Panc1 (cell line): ENCODE data around the gene CA5A. TPM values are rescaled to one million over a fixed set of nuclear protein-coding genes. Genes with fewer than 3 reads are reported as not detected.

Experiments used
- ATAC-seq: fragments of 200-7000 bp; cut with Tn5 transposase; 2 replicates; pipeline ENCODE4 v1.9.1; 2020; ENCODE audit warnings: mild to moderate bottlenecking, moderate library complexity
- BruUV-seq: library from RNA; stranded (reverse); fragments of 400-500 nt; replicated peaks from 2 replicates; lab custom pipeline; 2021; lab: Mats Ljungman, UMichigan
- CTCF ChIA-PET: fragments of 300-600 bp; sonication (Branson Sonifier 250); formaldehyde crosslinking; loops from one replicate; lab custom pipeline; 2022; ENCODE audit warnings: antibody characterized with exemption; lab: Charles Lee
- POLR2A ChIA-PET: fragments of 300-600 bp; sonication (Branson Sonifier 250); formaldehyde crosslinking; loops from one replicate; lab custom pipeline; 2022; ENCODE audit warnings: antibody characterized with exemption; lab: Charles Lee
- DNase-seq: peaks from one replicate; pipeline ENCODE4 v3.0.0-alpha.2; 2010; ENCODE audit warnings: low read depth, low spot score
- H3K27ac ChIP-seq: 2 replicates; pipeline ENCODE4 v1.5.1; 2011; ENCODE audit warnings: mild to moderate bottlenecking, low read length, inconsistent platforms
- H3K27me3 ChIP-seq: fragments of 200-500 bp; sonication (Bioruptor generic); 2 replicates; pipeline ENCODE4 v1.6.0; 2014; ENCODE audit warnings: low read length, inconsistent platforms; ENCODE audit not compliant: control insufficient read depth, insufficient read depth
- H3K36me3 ChIP-seq: fragments of 200-500 bp; sonication (Bioruptor generic); 2 replicates; pipeline ENCODE4 v1.5.1; 2014; ENCODE audit warnings: inconsistent platforms, mild to moderate bottlenecking, low read length, moderate library complexity; ENCODE audit not compliant: control insufficient read depth, insufficient read depth
- H3K4me1 ChIP-seq: 2 replicates; pipeline ENCODE4 v1.5.1; 2011; ENCODE audit warnings: inconsistent platforms, mild to moderate bottlenecking, low read length, moderate library complexity; ENCODE audit not compliant: control insufficient read depth, insufficient read depth
- H3K4me3 ChIP-seq, 2 experiments: 2 replicates each; pipeline ENCODE4 v1.5.1; 2011 to 2012; ENCODE audit warnings: low read depth in 2 of 2, low read length in 2 of 2, mild to moderate bottlenecking in 2 of 2, inconsistent platforms in 1 of 2, moderate library complexity in 1 of 2
- H3K9me3 ChIP-seq: fragments of 200-500 bp; sonication (Bioruptor generic); 2 replicates; pipeline ENCODE4 v1.5.1; 2014; ENCODE audit warnings: low read depth, mild to moderate bottlenecking, inconsistent platforms, low read length, moderate library complexity; ENCODE audit not compliant: control insufficient read depth, insufficient read depth
- POLR2AphosphoS5 ChIP-seq: IDR thresholded peaks from 2 replicates; pipeline ENCODE4 v1.6.1; 2012; ENCODE audit warnings: mild to moderate bottlenecking, low read depth, low read length, moderate library complexity
- SIN3A ChIP-seq: IDR thresholded peaks from 2 replicates; pipeline ENCODE4 v1.6.1; 2012; ENCODE audit warnings: low read depth, mild to moderate bottlenecking, low read length, moderate library complexity, borderline replicate concordance; ENCODE audit not compliant: insufficient read depth
- TCF7L2 ChIP-seq: IDR thresholded peaks from 2 replicates; pipeline ENCODE4 v1.6.1; 2011; ENCODE audit warnings: mild to moderate bottlenecking, low read depth, low read length, inconsistent platforms
- in situ Hi-C: cut with HindIII; loops from 2 replicates; pipeline ENCODE4 v1.10.0; 2016; ENCODE audit warnings: low sequenced_read_pairs, low pct_unique_long_range_greater_than_20kb
- intact Hi-C: fragments of 100-400 bp; cut with micrococcal nuclease; formaldehyde crosslinking; loops from one replicate; pipeline ENCODE4 v1.10.0; 2022; ENCODE audit not compliant: unreplicated experiment
- total RNA-seq: library from RNA; stranded (reverse); gene quantifications from one replicate; pipeline ENCODE4 v1.2.1, GENCODE V29; 2021; ENCODE audit not compliant: unreplicated experiment
- TF ChIP-seq, protein P1 (sequence below), 2 experiments: IDR thresholded peaks; 2 replicates each; pipeline ENCODE4 v1.6.1; 2011 to 2012; ENCODE audit warnings: low read depth in 2 of 2, control low read depth in 1 of 2, low read length in 1 of 2, mild to moderate bottlenecking in 1 of 2, moderate library complexity in 1 of 2; ENCODE audit not compliant: insufficient read depth in 1 of 2
- TF ChIP-seq, protein P2 (sequence below): fragments of 450-650 bp; IDR thresholded peaks from 2 replicates; pipeline ENCODE4 v1.5.1; 2017; ENCODE audit warnings: mild to moderate bottlenecking

Gene CA5A
- total RNA-seq, 1 experiment from 2014 or later: not detected

DNA sequence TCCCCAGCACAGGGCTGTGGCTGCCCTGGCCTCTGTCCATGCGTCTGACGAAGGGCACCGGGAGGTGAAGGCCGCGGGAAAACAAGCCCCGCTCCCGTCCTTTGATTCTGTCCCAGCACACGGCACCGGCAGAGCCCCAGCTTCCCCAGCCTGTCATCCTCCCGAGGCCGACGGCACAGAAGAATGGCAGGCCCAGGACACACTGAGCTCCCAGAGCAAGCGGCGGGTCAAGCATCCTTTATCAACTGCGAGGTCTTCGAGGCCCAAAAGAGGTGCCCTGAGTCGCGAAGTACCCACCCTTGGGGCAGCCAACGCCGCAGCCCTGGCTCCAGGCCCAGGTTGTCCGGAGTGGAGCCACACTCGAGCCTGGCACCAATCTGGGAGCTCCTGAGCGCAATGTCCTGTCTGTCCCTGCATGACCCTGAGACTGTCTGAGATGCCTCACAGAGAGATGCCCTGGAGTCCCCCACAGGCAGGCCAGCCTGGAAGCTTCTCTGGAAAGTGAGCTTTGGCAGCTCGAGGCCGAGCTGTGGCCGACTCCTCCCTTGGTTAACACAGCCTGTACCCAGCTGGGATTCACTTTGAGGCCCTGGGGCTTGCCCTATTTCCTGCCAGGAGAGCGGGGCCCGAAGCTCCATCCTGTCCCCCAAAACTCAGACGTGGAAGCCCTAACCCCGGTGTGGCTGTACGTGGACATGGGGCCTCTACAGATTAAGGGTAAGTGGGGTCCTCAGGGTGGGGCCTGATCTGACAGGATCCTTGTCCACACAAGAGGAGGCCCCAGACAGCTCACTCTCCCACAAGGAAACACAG is 90.3 kb downstream of the CA5A start:
- Histone ChIP-seq H3K27me3 (no peaks in the 10 kb centered on the region), H3K4me1 (peaks cover 48% of the 10 kb centered on the region), H3K9me3 (no peaks in the 10 kb centered on the region), H3K36me3 (peaks cover 2% of the 10 kb centered on the region), H3K27ac (peak overlapping the region; percentile 44; the same call in 1 of the 2 replicates), H3K4me3 (no peak overlapping the region)
- ATAC-seq (no peak), DNase-seq (no peak)
- POLR2A ChIA-PET: no interaction called here
- in situ Hi-C loops (no loop called here), intact Hi-C loops (no loop called here)
- CTCF ChIA-PET: interaction anchor here (1.1 kb wide), 1 partner anchor 67 kb away, joined by 5 read pairs; no protein-coding TSS in a partner anchor
- BruUV-seq: no TSS peak
- TF ChIP-seq, protein P1, sequence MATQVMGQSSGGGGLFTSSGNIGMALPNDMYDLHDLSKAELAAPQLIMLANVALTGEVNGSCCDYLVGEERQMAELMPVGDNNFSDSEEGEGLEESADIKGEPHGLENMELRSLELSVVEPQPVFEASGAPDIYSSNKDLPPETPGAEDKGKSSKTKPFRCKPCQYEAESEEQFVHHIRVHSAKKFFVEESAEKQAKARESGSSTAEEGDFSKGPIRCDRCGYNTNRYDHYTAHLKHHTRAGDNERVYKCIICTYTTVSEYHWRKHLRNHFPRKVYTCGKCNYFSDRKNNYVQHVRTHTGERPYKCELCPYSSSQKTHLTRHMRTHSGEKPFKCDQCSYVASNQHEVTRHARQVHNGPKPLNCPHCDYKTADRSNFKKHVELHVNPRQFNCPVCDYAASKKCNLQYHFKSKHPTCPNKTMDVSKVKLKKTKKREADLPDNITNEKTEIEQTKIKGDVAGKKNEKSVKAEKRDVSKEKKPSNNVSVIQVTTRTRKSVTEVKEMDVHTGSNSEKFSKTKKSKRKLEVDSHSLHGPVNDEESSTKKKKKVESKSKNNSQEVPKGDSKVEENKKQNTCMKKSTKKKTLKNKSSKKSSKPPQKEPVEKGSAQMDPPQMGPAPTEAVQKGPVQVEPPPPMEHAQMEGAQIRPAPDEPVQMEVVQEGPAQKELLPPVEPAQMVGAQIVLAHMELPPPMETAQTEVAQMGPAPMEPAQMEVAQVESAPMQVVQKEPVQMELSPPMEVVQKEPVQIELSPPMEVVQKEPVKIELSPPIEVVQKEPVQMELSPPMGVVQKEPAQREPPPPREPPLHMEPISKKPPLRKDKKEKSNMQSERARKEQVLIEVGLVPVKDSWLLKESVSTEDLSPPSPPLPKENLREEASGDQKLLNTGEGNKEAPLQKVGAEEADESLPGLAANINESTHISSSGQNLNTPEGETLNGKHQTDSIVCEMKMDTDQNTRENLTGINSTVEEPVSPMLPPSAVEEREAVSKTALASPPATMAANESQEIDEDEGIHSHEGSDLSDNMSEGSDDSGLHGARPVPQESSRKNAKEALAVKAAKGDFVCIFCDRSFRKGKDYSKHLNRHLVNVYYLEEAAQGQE (IDR thresholded peaks at IDR 0.05; ENCODE audit: insufficient read depth in 1 of 2, low read depth in 2 of 2, low read length in 1 of 2): no peak
- TF ChIP-seq, protein P2, sequence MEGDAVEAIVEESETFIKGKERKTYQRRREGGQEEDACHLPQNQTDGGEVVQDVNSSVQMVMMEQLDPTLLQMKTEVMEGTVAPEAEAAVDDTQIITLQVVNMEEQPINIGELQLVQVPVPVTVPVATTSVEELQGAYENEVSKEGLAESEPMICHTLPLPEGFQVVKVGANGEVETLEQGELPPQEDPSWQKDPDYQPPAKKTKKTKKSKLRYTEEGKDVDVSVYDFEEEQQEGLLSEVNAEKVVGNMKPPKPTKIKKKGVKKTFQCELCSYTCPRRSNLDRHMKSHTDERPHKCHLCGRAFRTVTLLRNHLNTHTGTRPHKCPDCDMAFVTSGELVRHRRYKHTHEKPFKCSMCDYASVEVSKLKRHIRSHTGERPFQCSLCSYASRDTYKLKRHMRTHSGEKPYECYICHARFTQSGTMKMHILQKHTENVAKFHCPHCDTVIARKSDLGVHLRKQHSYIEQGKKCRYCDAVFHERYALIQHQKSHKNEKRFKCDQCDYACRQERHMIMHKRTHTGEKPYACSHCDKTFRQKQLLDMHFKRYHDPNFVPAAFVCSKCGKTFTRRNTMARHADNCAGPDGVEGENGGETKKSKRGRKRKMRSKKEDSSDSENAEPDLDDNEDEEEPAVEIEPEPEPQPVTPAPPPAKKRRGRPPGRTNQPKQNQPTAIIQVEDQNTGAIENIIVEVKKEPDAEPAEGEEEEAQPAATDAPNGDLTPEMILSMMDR: no peak
- TF ChIP-seq POLR2AphosphoS5 (no peak; the same call in 1 of the 2 replicates), TCF7L2 (no peak), SIN3A (no peak)

DNA sequence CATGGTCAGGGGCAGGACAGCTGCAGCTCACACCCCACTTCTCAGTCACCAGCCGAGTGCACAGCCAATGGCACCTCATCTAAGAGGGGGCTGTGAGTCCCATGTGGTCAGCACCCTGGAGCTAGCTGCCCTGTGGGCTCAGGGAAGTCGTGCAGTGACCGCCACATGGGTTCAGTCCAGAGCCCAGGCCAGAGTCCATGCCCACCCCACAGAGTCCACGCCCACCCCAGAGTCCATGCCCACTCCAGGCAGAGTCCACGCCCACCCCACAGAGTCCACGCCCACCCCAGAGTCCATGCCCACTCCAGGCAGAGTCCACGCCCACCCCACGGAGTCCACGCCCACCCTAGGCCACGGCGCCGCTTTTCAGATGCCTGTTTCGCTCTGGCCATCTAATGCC is 91.1 kb downstream of the CA5A start:
- Histone ChIP-seq H3K9me3 (no peaks in the 10 kb centered on the region), H3K4me1 (peaks cover 40% of the 10 kb centered on the region), H3K27ac (no peak overlapping the region), H3K27me3 (no peaks in the 10 kb centered on the region), H3K36me3 (no peaks in the 10 kb centered on the region; the same call in none of the 2 replicates), H3K4me3 (no peak overlapping the region)
- intact Hi-C loops: no loop called here
- DNase-seq: no peak
- ChIA-PET CTCF (no interaction called here), POLR2A (no interaction called here)
- no TSS peak for BruUV-seq
- TF ChIP-seq, protein P1 (IDR thresholded peaks at IDR 0.05; ENCODE audit: insufficient read depth in 1 of 2, low read depth in 2 of 2, low read length in 1 of 2): no peak
- TF ChIP-seq, protein P2: no peak
- TF ChIP-seq TCF7L2 (no peak), POLR2AphosphoS5 (no peak), SIN3A (no peak)
- ATAC-seq: peak; percentile 80
- in situ Hi-C loops: no loop called here
